Kidney (tissue), 14 donors: Measurements from ENCODE around the gene OSM. TPM values are rescaled to one million over a fixed set of nuclear protein-coding genes. Genes with fewer than 3 reads are reported as not detected.

Experiments used
- DNase-seq, 5 donors: peaks; one replicate each; pipeline ENCODE4 v3.0.0-alpha.2; 2013 to 2020
- FAIRE-seq: peaks from 2 replicates; lab custom pipeline; 2012; peaks lifted over from hg19 to GRCh38; lab: Jason Lieb, UNC
- H3K27ac ChIP-seq, 2 donors: one replicate each; pipeline ENCODE4 v1.7.0; 2013; ENCODE audit warnings: low read depth in 2 of 2, low read length in 2 of 2, inconsistent platforms in 1 of 2
- H3K27me3 ChIP-seq: one replicate; pipeline ENCODE4 v1.7.1; 2013; ENCODE audit warnings: low read length, inconsistent platforms; ENCODE audit not compliant: control insufficient read depth, insufficient read depth
- H3K36me3 ChIP-seq, 3 donors: one replicate each; pipeline versions ENCODE4 v1.7.0 to v1.7.1; 2013; ENCODE audit warnings: low read length in 3 of 3, control low read depth in 1 of 3, inconsistent platforms in 1 of 3; ENCODE audit not compliant: insufficient read depth in 3 of 3, control insufficient read depth in 2 of 3
- H3K4me1 ChIP-seq, 3 donors: one replicate each; pipeline versions ENCODE4 v1.7.0 to v1.7.1; 2013; ENCODE audit warnings: low read length in 3 of 3, inconsistent platforms in 1 of 3, low read depth in 1 of 3; ENCODE audit not compliant: control insufficient read depth in 2 of 3, insufficient read depth in 2 of 3
- H3K4me3 ChIP-seq, 3 donors: one replicate each; pipeline versions ENCODE4 v1.7.0 to v1.8.1; 2013; ENCODE audit warnings: low read length in 3 of 3, control low read depth in 1 of 3, inconsistent platforms in 1 of 3
- H3K9ac ChIP-seq, 3 donors: one replicate each; pipeline versions ENCODE4 v1.7.0 to v1.7.1; 2013; ENCODE audit warnings: low read length in 3 of 3, control low read depth in 1 of 3, inconsistent platforms in 1 of 3
- H3K9me3 ChIP-seq, 3 donors: one replicate each; pipeline versions ENCODE4 v1.7.0 to v1.7.1; 2013; ENCODE audit warnings: low read length in 3 of 3, control low read depth in 1 of 3, inconsistent platforms in 1 of 3; ENCODE audit not compliant: control insufficient read depth in 2 of 3, insufficient read depth in 1 of 3
- CTCF ChIP-seq: IDR thresholded peaks from 3 replicates; pipeline ENCODE4 v1.5.1; 2012; ENCODE audit warnings: mild to moderate bottlenecking, moderate library complexity, borderline replicate concordance; ENCODE audit not compliant: insufficient read depth; ENCODE audit errors: extremely low read depth
- intact Hi-C: fragments of 100-400 bp; cut with DNase I; formaldehyde crosslinking; loops from one replicate; pipeline ENCODE4 v1.11.1; 2022
- polyA plus RNA-seq: library from polyadenylated mRNA; stranded (reverse); fragments of 350-450 nt; fragmentation: Illumina TruSeq; extraction: RNeasy Lipid Tissue Mini Kit (QIAGEN cat#74804); gene quantifications from one replicate; pipeline ENCODE4 v1.2.3, GENCODE V29; 2014; ENCODE audit warnings: low read depth, low replicate concordance; ENCODE audit not compliant: insufficient read depth
- total RNA-seq: library from RNA; stranded (reverse); fragmentation: NEBNext Ultra II Directional; extraction: Animal tissue kit (Norgen Biotek cat#: 25700); gene quantifications from one replicate; pipeline ENCODE4 v1.2.1, GENCODE V29; 2021
- donor health status: control.
- donor health status: control.
- donor health status: control.
- donor health status: control.
- donor health status: control.
- donor health status: DM: yes; HTN: yes; CAD: no.
- donor health status: Normal renal cell carcinoma (clear cell type).

Gene OSM
- total and polyA plus RNA-seq, 2 donors from 2014 or later: 0.56 to 1.2 TPM

GRCh38 chr22:30285846-30286200, 19.2 kb upstream of the OSM start:
- no peak for TF ChIP-seq CTCF
- FAIRE-seq (no peak), DNase-seq (no peak)
- no peak overlapping the region for H3K27ac ChIP-seq
- no peak overlapping the region for H3K9ac ChIP-seq
- peaks cover 0 to 15% (median 3%) of the 10 kb centered on the region in 3 donors for H3K36me3 ChIP-seq
- H3K27me3 ChIP-seq: no peaks in the 10 kb centered on the region
- no peaks in the 10 kb centered on the region for H3K9me3 ChIP-seq
- no peak overlapping the region for H3K4me3 ChIP-seq
- H3K4me1 ChIP-seq: peaks cover 0 to 23% (median 23%) of the 10 kb centered on the region in 3 donors
- intact Hi-C loops: no loop called here

- Histone ChIP-seq H3K36me3 (peaks cover 0 to 15% (median 3%) of the 10 kb centered on the region in 3 donors), H3K27me3 (no peaks in the 10 kb centered on the region), H3K9me3 (no peaks in the 10 kb centered on the region), H3K4me3 (no peak overlapping the region), H3K4me1 (peaks cover 0 to 18% (median 18%) of the 10 kb centered on the region in 3 donors), H3K9ac (no peak overlapping the region), H3K27ac (no peak overlapping the region)
- no peak for DNase-seq
- no peak for TF ChIP-seq CTCF
- intact Hi-C loops: no loop called here
- FAIRE-seq: no peak
These were observed 18.7 kb upstream of the OSM start for GRCh38 chr22:30285176-30285845.

DNA sequence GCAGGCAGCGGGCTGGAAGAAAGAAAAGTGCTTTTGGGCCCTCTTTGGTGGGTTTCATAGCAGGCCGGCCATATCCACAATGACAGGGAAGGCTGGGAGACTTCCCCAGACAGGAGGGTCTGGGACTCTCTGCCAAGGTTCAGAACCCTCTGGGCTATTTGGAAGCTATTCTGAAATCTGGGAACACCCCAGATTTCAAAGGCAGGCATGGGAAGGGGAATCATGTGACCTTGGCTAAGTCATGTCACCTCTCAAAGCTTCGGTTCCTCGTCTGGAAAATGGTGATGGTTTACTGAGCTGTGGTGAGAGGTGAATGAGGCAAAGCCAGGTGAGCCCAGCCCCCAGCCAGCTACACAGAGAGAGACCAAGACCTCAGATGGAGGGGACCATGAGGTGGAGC, 18.0 kb upstream of the OSM start:
- FAIRE-seq (no peak), DNase-seq (no peak)
- Histone ChIP-seq H3K27ac (no peak overlapping the region), H3K27me3 (no peaks in the 10 kb centered on the region), H3K4me3 (no peak overlapping the region), H3K9ac (no peak overlapping the region), H3K36me3 (peaks cover 0 to 15% (median 3%) of the 10 kb centered on the region in 3 donors), H3K9me3 (no peaks in the 10 kb centered on the region), H3K4me1 (peaks cover 0 to 13% (median 12%) of the 10 kb centered on the region in 3 donors)
- TF ChIP-seq CTCF: no peak
- intact Hi-C loops: no loop called here
